Middle frontal gyrus (tissue), 1 donor: ENCODE measurements around the gene CTH.
"Not testable (repeated sequence)": the region's sequence is repeated elsewhere in the genome, so short reads cannot be mapped to it uniquely, and the experiment has no call there.

ENCODE experiments used
- DNase-seq: peaks from one replicate; pipeline ENCODE4 v3.0.0-alpha.2; 2015; ENCODE audit warnings: low spot score; ENCODE audit errors: extremely low spot score

The CTH gene

GRCh38 chr1:70452164-70452939 lies 41.3 kb downstream of the CTH start:
- DNase-seq, result not testable (repeated sequence)

- no peak for DNase-seq
These were observed 44.2 kb downstream of the CTH start for GRCh38 chr1:70455291-70455690.

GRCh38 chr1:70458131-70458530 lies 47.1 kb downstream of the CTH start:
- peak; percentile 10 for DNase-seq

GRCh38 chr1:70459496-70460225 lies 48.6 kb downstream of the CTH start:
- DNase-seq, result no peak

GRCh38 chr1:70460740-70461713 lies 50.0 kb downstream of the CTH start:
- DNase-seq, result not testable (repeated sequence)

- no peak for DNase-seq
These were observed 51.5 kb downstream of the CTH start for GRCh38 chr1:70462611-70463010.

GRCh38 chr1:70465911-70466310 lies 54.8 kb downstream of the CTH start:
- no peak for DNase-seq

GRCh38 chr1:70467531-70467930 lies 56.5 kb downstream of the CTH start:
- DNase-seq, result no peak

- no peak for DNase-seq
These were observed 57.1 kb downstream of the CTH start for GRCh38 chr1:70468180-70468579.

GRCh38 chr1:70469184-70469583 lies 58.1 kb downstream of the CTH start:
- DNase-seq, result not testable (repeated sequence)

- DNase-seq, result no peak
These were observed 64.0 kb downstream of the CTH start for GRCh38 chr1:70475023-70475422.

GRCh38 chr1:70477090-70477489 lies 66.0 kb downstream of the CTH start:
- DNase-seq, result no peak

- DNase-seq, result not testable (repeated sequence)
These were observed 66.8 kb downstream of the CTH start for GRCh38 chr1:70477905-70478304.

GRCh38 chr1:70483342-70483741 lies 72.3 kb downstream of the CTH start:
- no peak for DNase-seq

GRCh38 chr1:70485624-70486023 lies 74.6 kb downstream of the CTH start:
- no peak for DNase-seq

- DNase-seq, result no peak
These were observed 75.8 kb downstream of the CTH start for GRCh38 chr1:70486676-70487458.

GRCh38 chr1:70487459-70487815 lies 76.4 kb downstream of the CTH start:
- DNase-seq, result no peak

- DNase-seq, result no peak
These were observed 77.0 kb downstream of the CTH start for GRCh38 chr1:70487910-70488665.
